ENCODE measurements around the gene CYTH3. TPM values are rescaled to one million over a fixed set of nuclear protein-coding genes. Genes with fewer than 3 reads are reported as not detected.

CYTH3 gene
- total RNA-seq, 2 donors from 2014 or later, result 12.8 to 13.2 TPM

GRCh38 chr7:6148724-6149360 lies 123.6 kb downstream of the CYTH3 start:
- DNase-seq (no peak), ATAC-seq (no peak)
- intact Hi-C loops (cut with DNase I, micrococcal nuclease), result no loop called here

DNA sequence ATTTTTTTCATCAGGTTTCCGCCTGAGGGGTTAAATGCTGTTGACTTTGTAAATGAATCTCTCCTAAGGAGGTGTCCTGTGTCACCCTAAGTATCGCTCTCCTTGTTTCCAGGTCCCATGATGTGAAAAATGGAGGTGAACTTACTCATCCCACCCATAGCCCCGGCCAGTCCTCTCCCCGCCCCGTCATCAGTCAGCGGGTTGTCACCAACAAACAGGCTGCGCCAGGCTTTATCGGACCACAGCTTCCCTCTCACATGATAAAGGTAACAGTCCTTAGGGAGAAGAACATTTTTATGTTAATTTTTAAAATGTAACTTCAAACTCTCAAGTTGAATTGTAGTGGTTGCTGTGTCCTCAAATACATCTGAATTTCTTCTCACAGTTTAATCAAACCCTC lies 124.8 kb downstream of the CYTH3 start:
- no peak for ATAC-seq
- intact Hi-C loops (cut with DNase I, micrococcal nuclease), result no loop called here
- no peak for DNase-seq

GRCh38 chr7:6146666-6147065 lies 125.8 kb downstream of the CYTH3 start:
- intact Hi-C loops (cut with DNase I, micrococcal nuclease), result no loop called here
- ATAC-seq (no peak), DNase-seq (no peak)

DNA sequence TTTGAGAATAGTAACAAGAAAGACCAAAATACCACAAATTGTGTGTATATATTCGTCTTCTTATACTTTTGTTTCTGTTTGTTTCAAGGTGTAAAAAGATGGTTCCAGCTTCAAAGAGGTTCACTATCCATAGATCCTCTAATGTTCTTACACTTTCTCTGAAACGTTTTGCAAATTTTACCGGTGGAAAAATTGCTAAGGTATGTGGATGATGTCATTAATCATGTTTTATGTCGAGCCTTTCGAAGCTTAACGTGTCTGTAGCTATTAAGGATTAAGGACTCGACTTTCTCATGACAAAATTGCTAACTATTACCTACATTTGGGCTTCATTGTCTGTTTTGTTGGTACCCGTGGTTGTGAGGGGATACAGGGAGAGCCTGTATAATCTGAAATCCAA lies 128.4 kb downstream of the CYTH3 start:
- intact Hi-C loops (cut with DNase I, micrococcal nuclease), result no loop called here
- ATAC-seq, result no peak
- DNase-seq, result no peak

GRCh38 chr7:6142871-6143380 lies 129.5 kb downstream of the CYTH3 start:
- intact Hi-C loops (cut with DNase I, micrococcal nuclease), result no loop called here
- DNase-seq (no peak), ATAC-seq (no peak)

DNA sequence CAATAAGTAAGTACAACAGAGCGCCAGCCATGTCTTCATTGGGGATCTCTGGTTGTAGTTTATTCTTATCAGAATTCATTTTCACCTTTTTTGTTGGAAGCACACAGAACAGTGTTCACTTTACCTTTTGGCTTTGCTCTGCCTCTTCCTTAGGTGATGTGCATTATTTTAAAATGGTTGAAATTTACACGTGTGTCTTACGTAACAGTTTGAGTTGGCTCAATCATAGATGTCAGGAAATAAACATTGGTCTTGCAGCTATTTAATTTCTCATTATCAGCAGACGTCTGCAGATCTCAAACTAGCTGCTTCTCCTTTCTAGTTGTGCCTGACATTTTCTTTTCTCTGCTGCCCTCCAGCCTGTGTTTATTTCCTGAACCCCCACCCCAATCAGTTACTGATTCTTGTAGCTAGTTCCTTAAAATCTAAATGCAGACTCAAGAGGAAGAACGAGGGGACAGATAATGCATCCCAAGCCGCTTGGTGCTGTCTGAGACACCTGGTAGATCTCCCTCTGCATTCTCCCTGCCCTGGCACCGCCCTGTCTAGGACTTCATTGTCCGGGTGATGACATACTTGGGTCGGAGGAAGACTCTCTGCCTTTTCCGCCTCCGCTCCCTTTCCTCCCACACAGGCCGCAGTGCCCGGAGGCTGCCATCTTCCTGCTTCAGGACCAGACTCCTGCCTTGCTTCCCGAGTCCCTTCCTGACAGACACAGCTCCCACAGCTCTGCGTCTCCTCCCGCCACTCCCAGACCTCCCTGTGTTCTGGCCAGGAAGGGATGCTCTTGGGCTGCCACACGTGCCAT lies 133.0 kb downstream of the CYTH3 start:
- DNase-seq (no peak), ATAC-seq (no peak)
- intact Hi-C loops (cut with DNase I, micrococcal nuclease), result no loop called here

GRCh38 chr7:6136475-6136874 lies 135.9 kb downstream of the CYTH3 start:
- intact Hi-C loops (cut with DNase I, micrococcal nuclease), result no loop called here
- ATAC-seq (no peak), DNase-seq (no peak)

DNA sequence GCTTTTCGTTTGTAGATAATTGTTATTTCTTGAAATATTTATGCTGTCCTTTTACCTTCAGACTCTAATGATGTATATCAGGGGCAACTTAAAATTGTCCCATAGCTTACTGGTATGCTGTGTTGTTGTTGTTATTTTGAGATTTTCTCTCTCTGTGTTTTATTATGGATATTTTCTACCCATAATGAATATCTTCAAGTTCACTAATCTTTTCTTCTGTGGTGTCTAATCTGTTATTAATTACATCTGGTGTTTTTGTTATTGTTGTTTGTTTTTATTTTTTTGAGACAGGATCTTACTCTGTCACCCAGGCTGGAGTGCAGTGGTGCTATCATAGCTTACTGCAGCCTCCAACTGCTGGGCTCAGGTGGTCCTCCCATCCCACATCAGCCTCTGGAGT lies 139.2 kb downstream of the CYTH3 start:
- intact Hi-C loops (cut with DNase I, micrococcal nuclease), result no loop called here
- DNase-seq (no peak), ATAC-seq (no peak)

- ATAC-seq, result no peak
- DNase-seq, result no peak
- intact Hi-C loops (cut with DNase I, micrococcal nuclease), result no loop called here
Measured at GRCh38 chr7:6130007-6130587, 142.3 kb downstream of the CYTH3 start.

GRCh38 chr7:6128205-6128604 lies 144.2 kb downstream of the CYTH3 start:
- DNase-seq (no peak), ATAC-seq (no peak)
- intact Hi-C loops (cut with DNase I, micrococcal nuclease), result no loop called here

DNA sequence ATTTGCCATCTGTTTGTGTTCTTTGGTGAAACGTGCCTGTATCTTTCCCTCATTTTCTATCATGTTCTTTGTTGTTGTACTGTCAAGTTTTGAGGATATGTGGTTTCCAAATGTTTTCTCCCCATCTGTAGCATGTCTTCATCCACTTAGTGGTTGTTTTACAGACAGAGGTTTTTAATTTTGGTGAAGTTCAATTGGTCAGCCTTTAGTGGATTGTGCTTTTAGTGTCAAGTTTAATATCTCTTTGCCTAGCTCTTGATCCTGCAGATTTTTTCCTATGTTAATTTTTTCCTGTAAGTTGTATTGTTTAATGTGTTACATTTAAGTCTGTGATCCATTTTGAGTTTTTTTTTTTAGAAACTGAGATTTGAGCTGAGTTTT lies 145.3 kb downstream of the CYTH3 start:
- intact Hi-C loops (cut with DNase I, micrococcal nuclease), result no loop called here

GRCh38 chr7:6123843-6124242 lies 148.6 kb downstream of the CYTH3 start:
- DNase-seq, result no peak
- intact Hi-C loops (cut with DNase I, micrococcal nuclease), result no loop called here
- ATAC-seq, result no peak

More for the DNA sequence above, 145.3 kb downstream of the CYTH3 start:
- ATAC-seq (no peak), DNase-seq (no peak)

GRCh38 chr7:6121141-6121540 lies 151.3 kb downstream of the CYTH3 start:
- DNase-seq, result no peak
- no peak for ATAC-seq
- intact Hi-C loops (cut with DNase I, micrococcal nuclease), result no loop called here

DNA sequence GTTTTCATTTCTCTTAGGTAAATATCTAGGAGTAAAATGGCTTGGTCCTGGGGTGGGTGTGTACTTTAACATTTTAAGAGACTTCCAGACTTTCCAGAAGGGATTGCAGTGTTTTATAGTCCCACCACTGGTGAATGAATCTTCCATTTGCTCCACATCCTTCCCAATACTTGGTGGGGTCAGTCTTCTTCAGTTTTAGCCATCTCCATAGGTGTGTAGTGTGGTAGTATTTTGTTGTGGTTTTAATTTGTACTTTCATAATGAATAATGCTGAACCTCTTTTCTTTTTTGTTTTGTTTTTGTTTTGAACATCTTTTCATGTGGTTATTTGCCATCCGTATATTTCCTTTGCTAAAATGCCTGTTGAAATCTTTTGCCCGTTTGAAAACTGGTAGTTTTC lies 154.9 kb downstream of the CYTH3 start:
- intact Hi-C loops (cut with DNase I, micrococcal nuclease), result no loop called here
- ATAC-seq, result no peak

DNA sequence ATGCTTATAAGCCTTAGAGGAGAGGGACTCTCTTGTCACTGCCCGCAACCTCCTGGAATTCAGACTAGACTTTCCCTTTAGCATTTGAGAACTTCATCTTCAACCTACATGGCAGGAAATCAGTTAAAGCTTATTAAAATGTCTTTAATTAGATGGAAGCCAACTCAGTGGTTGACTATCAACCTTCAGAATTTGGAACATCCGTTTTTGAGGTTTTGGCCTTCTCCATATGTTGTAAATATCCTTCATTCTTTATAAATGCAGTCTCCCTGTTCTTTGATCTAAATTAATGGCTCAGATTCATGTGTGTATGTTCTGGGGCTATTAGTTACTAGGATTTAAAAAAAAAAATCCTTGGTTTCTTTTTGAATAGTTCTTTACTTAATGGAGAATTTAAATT lies 156.2 kb downstream of the CYTH3 start:
- no peak for DNase-seq
- intact Hi-C loops (cut with DNase I, micrococcal nuclease), result no loop called here
- ATAC-seq, result no peak

More for the DNA sequence above, 154.9 kb downstream of the CYTH3 start:
- no peak for DNase-seq

Other genes starting within 250 kb of the CYTH3 start
- not detected for gene ANKRD61, start 241.2 kb downstream of the CYTH3 start, total RNA-seq
- gene EIF2AK1, start 213.4 kb downstream of the CYTH3 start, total RNA-seq, result 100 to 1,000 TPM in 1 of 2 donors, 10 to 100 TPM in 1; 99.1 to 117 TPM
- 10 to 100 TPM in 1 of 2 donors, 1 to 10 TPM in 1; 9.9 to 11.6 TPM for gene USP42, start 167.7 kb downstream of the CYTH3 start, total RNA-seq
- 10 to 100 TPM in 1 of 2 donors, 1 to 10 TPM in 1; 8.2 to 10.1 TPM for gene FAM220A, start 76.3 kb upstream of the CYTH3 start, total RNA-seq
- gene RAC1, start 101.9 kb upstream of the CYTH3 start, total RNA-seq, result 100 to 1,000 TPM; 422 to 431 TPM
- 10 to 100 TPM; 20.1 to 26.8 TPM for gene DAGLB, start 175.3 kb upstream of the CYTH3 start, total RNA-seq
- gene KDELR2, start 211.5 kb upstream of the CYTH3 start, total RNA-seq, result 100 to 1,000 TPM; 199 to 237 TPM